MM.1S (cell line): ENCODE measurements around the gene L3MBTL4.

Experiments
- EZH2phosphoT487 ChIP-seq: fragments of 300-600 bp; sonication (generic); IDR thresholded peaks from 2 replicates; pipeline ENCODE4 v1.6.1; 2018; ENCODE audit warnings: antibody characterized with exemption, low read length
- TF ChIP-seq, protein P1 (sequence below): fragments of 300-600 bp; sonication (generic); IDR thresholded peaks from 2 replicates; pipeline ENCODE4 v1.5.1; 2016; ENCODE audit warnings: antibody characterized with exemption, low read length, mixed read lengths

- TF ChIP-seq, protein P1, sequence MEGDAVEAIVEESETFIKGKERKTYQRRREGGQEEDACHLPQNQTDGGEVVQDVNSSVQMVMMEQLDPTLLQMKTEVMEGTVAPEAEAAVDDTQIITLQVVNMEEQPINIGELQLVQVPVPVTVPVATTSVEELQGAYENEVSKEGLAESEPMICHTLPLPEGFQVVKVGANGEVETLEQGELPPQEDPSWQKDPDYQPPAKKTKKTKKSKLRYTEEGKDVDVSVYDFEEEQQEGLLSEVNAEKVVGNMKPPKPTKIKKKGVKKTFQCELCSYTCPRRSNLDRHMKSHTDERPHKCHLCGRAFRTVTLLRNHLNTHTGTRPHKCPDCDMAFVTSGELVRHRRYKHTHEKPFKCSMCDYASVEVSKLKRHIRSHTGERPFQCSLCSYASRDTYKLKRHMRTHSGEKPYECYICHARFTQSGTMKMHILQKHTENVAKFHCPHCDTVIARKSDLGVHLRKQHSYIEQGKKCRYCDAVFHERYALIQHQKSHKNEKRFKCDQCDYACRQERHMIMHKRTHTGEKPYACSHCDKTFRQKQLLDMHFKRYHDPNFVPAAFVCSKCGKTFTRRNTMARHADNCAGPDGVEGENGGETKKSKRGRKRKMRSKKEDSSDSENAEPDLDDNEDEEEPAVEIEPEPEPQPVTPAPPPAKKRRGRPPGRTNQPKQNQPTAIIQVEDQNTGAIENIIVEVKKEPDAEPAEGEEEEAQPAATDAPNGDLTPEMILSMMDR = no peak
- no peak for TF ChIP-seq EZH2phosphoT487
Observed at GRCh38 chr18:6221602-6222014, 193.1 kb downstream of the L3MBTL4 start.
